ENCODE measurements around the gene IDUA.
"Not testable (repeated sequence)": the region's sequence is repeated elsewhere in the genome, so short reads cannot be mapped to it uniquely, and the experiment has no call there.

IDUA gene

GRCh38 chr4:967113-968104, 19.4 kb upstream of the IDUA start:
- DNase-seq, result no peak

- no peak for DNase-seq
Observed at GRCh38 chr4:968221-968620, 18.6 kb upstream of the IDUA start.

GRCh38 chr4:968621-969394, 18.0 kb upstream of the IDUA start:
- no peak for DNase-seq

GRCh38 chr4:970046-970745, 16.6 kb upstream of the IDUA start:
- peak; percentile 28 for DNase-seq

- DNase-seq, result no peak
Observed at GRCh38 chr4:970854-971520, 15.9 kb upstream of the IDUA start.

- DNase-seq, result no peak
Observed at GRCh38 chr4:971666-972500, 15.0 kb upstream of the IDUA start.

GRCh38 chr4:972651-973424, 14.0 kb upstream of the IDUA start:
- DNase-seq, result peak; percentile 48

- DNase-seq, result peak; percentile 88
Observed at GRCh38 chr4:973431-974397, 13.1 kb upstream of the IDUA start, which contains the start of gene DGKQ. DGKQ (minus strand) TSS chr4:973569; CDS start chr4:973482, 87 bp downstream.

GRCh38 chr4:974668-975067, 12.2 kb upstream of the IDUA start:
- no peak for DNase-seq

- not testable (repeated sequence) for DNase-seq
Observed at GRCh38 chr4:976016-976415, 10.8 kb upstream of the IDUA start.

GRCh38 chr4:978957-979701, 7.7 kb upstream of the IDUA start:
- DNase-seq, result no peak

GRCh38 chr4:982291-982690, 4.6 kb upstream of the IDUA start:
- DNase-seq, result no peak

- no peak for DNase-seq
Observed at GRCh38 chr4:982814-983213, 4.0 kb upstream of the IDUA start.

- no peak for DNase-seq
Observed at GRCh38 chr4:984336-985054, 2.3 kb upstream of the IDUA start.

GRCh38 chr4:985123-985830, 1.6 kb upstream of the IDUA start:
- peak; percentile 57 for DNase-seq

- no peak for DNase-seq
Observed at GRCh38 chr4:986428-986878, 391 bp upstream of the IDUA start.
